Ammon's horn (tissue), 1 donor: ENCODE data around the gene ZNF414.
A peak's percentile ranks its signal among the peaks of the same experiment; 100 is the strongest.
"Not testable (repeated sequence)": the region's sequence is repeated elsewhere in the genome, so short reads cannot be mapped to it uniquely, and the experiment has no call there.

Experiments
- DNase-seq: peaks from one replicate; pipeline ENCODE4 v3.0.0-alpha.2; 2016; ENCODE audit warnings: low spot score

ZNF414 gene

GRCh38 chr19:8517551-8518442, 3.8 kb upstream of the ZNF414 start:
- no peak for DNase-seq

- no peak for DNase-seq
Observed at GRCh38 chr19:8515317-8515716, 1.4 kb upstream of the ZNF414 start.

GRCh38 chr19:8514505-8515009, 590 bp upstream of the ZNF414 start:
- DNase-seq: not testable (repeated sequence)

GRCh38 chr19:8513036-8513686, 806 bp downstream of the ZNF414 start:
- no peak for DNase-seq

- DNase-seq: no peak
Observed at GRCh38 chr19:8512115-8512967, 1.6 kb downstream of the ZNF414 start.

GRCh38 chr19:8511573-8512101, 2.3 kb downstream of the ZNF414 start:
- no peak for DNase-seq

GRCh38 chr19:8510589-8511115, 3.3 kb downstream of the ZNF414 start:
- DNase-seq: no peak

- no peak for DNase-seq
Observed at GRCh38 chr19:8506402-8506957, 7.5 kb downstream of the ZNF414 start.

GRCh38 chr19:8505680-8506401, 8.1 kb downstream of the ZNF414 start:
- peak; percentile 73 for DNase-seq

- DNase-seq: no peak
Observed at GRCh38 chr19:8504919-8505318, 9.0 kb downstream of the ZNF414 start.

- no peak for DNase-seq
Observed at GRCh38 chr19:8504171-8504570, 9.8 kb downstream of the ZNF414 start.

- no peak for DNase-seq
Observed at GRCh38 chr19:8503510-8503909, 10.5 kb downstream of the ZNF414 start.

- no peak for DNase-seq
Observed at GRCh38 chr19:8501981-8502380, 12.0 kb downstream of the ZNF414 start.

GRCh38 chr19:8501516-8501915, 12.5 kb downstream of the ZNF414 start:
- DNase-seq: no peak

- peak; percentile 47 for DNase-seq
Observed at GRCh38 chr19:8500158-8500557, 13.8 kb downstream of the ZNF414 start.

- no peak for DNase-seq
Observed at GRCh38 chr19:8499048-8499833, 14.7 kb downstream of the ZNF414 start.

GRCh38 chr19:8498295-8498694, 15.7 kb downstream of the ZNF414 start:
- DNase-seq: no peak

- no peak for DNase-seq
Observed at GRCh38 chr19:8494158-8494557, 19.8 kb downstream of the ZNF414 start.

- DNase-seq: no peak
Observed at GRCh38 chr19:8491574-8491973, 22.4 kb downstream of the ZNF414 start.

GRCh38 chr19:8490873-8491272, 23.1 kb downstream of the ZNF414 start:
- DNase-seq: no peak
